GM20000 (cell line): ENCODE data around the gene FXYD6.

Experiments used
- DNase-seq: peaks from one replicate; pipeline ENCODE4 v3.0.0; 2012; ENCODE audit warnings: low spot score
- TF ChIP-seq, protein P1 (sequence below): IDR thresholded peaks from 2 replicates; pipeline ENCODE4 v1.5.1; 2012; ENCODE audit warnings: mild to moderate bottlenecking, control low read depth; ENCODE audit errors: extremely low read depth, missing control alignments

Gene FXYD6

DNA sequence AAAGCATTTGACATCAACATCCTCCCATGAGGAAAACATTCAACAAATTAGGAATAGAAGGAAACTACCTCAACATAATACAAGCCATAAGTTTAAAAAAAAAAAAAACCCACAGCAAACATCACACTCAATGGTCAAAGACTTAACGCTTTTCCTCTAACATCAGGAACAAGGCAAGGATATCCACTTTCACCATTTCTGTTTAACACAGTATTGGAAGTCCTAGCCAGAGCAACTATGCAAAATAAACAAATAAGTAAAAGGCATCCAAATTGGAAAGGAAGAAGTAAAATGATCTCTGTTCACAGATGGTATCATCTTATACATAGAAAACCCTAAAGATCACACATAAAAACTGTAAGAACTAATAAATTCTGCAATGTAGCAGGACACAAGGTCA lies 13.1 kb downstream of the FXYD6 start:
- DNase-seq, result no peak
- TF ChIP-seq, protein P1, sequence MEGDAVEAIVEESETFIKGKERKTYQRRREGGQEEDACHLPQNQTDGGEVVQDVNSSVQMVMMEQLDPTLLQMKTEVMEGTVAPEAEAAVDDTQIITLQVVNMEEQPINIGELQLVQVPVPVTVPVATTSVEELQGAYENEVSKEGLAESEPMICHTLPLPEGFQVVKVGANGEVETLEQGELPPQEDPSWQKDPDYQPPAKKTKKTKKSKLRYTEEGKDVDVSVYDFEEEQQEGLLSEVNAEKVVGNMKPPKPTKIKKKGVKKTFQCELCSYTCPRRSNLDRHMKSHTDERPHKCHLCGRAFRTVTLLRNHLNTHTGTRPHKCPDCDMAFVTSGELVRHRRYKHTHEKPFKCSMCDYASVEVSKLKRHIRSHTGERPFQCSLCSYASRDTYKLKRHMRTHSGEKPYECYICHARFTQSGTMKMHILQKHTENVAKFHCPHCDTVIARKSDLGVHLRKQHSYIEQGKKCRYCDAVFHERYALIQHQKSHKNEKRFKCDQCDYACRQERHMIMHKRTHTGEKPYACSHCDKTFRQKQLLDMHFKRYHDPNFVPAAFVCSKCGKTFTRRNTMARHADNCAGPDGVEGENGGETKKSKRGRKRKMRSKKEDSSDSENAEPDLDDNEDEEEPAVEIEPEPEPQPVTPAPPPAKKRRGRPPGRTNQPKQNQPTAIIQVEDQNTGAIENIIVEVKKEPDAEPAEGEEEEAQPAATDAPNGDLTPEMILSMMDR, result no peak

DNA sequence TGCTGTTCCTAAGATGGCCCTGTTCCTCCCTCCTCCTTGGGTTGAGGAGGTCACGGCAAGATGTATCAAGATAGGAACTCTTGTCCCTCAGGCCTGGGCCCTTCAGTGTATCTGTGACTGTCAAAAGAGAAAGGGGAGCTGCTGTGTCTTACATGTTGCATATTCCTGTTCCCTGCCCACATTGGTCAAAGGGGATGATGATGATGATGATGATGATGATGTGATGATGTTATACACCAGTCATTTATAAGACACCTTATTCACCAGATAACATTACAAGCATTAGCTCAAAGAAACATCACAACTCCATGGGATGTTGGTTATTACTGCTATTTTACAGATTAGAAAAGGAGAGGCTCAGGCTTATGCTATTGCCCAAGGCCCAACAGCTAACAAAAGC lies 13.7 kb downstream of the FXYD6 start:
- no peak for DNase-seq
- TF ChIP-seq, protein P1, result no peak

DNA sequence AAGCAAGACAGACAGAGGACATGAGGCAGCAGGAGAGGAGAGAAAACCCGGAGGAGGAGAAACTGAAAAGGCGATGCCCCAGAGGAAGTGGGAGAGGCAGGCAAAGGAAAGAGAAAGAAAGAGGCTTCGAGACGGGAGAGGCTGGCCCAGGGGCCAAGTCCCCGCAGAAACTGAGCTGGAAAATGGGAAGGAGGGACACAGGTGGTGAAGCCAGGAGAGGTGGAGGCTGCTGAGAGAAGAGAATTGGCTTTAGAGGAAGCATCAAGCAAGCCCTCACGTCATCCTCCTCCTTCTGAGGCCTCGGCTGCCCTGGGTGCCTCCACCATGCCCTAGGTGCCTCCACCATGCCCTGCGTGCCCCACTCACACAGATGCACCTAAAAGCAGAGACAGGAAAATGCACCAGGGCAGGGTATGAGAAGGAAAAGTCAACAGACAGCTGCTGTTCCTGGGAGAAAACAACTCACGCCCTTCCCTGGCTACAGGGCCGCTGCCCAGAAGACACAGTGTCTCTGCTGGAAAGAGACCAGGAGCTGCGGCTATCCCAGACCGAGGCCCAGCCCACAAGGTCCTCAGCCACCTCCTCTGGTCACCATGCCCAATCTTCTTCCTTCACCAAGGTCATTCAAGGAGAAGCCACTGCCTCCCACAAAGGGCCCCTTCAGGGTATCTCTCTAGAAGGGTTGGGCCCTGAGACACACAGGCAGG lies 14.3 kb downstream of the FXYD6 start:
- no peak for DNase-seq
- TF ChIP-seq, protein P1, result no peak

- no peak for DNase-seq
These were observed 15.1 kb downstream of the FXYD6 start for GRCh38 chr11:117861151-117862018.

DNA sequence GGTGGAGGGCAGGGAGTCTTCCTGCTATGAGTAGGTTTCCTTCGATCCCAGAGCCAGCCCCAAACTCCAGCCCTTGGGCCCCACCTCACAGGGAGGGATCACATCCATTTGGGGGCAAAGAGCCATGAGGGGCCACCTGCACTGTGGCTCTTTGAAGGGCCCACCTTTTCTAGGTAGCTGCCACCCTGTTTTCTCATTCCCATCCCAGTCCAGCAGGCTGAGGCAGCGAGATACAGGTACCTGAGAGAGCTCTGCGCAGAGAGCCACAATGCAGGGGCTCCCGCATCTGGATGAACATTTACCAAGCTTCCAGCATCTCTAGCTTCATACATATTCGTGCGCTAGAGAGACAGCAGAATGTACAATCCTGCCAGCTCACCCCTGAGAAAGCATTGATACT lies 16.3 kb downstream of the FXYD6 start:
- no peak for DNase-seq
- TF ChIP-seq, protein P1, result no peak

More at GRCh38 chr11:117861151-117862018, 15.1 kb downstream of the FXYD6 start:
- TF ChIP-seq, protein P1, result no peak

- TF ChIP-seq, protein P1, result no peak
- DNase-seq, result no peak
These were observed 16.9 kb downstream of the FXYD6 start for GRCh38 chr11:117859488-117860112.

GRCh38 chr11:117859061-117859460 lies 17.4 kb downstream of the FXYD6 start:
- TF ChIP-seq, protein P1, result no peak
- no peak for DNase-seq
